GM10847 (cell line): ENCODE results near the gene STAP1.

Experiments
- POLR2A ChIP-seq: IDR thresholded peaks from 2 replicates; pipeline ENCODE4 v1.6.1; 2011; ENCODE audit not compliant: insufficient read length; ENCODE audit errors: extremely low read depth

STAP1 gene

DNA sequence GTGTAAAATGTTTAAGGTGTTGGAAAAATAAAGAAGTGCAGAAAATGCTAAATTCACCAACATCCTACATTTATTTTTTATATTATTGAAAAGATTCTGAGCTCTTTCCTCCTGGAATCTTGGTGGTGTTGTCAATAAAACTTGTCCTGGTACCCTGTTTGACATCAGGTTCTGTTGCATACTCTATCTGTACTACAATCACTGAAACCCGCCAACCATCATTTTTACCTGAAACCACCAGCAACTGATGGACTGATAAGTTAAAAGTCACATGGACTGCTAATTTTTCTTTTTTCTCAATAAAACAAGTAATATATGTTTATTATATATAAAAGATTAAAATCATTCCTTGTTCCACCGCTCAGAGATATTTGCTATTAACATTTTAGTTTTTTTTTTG, 23.4 kb downstream of the STAP1 start:
- no peak for TF ChIP-seq POLR2A

DNA sequence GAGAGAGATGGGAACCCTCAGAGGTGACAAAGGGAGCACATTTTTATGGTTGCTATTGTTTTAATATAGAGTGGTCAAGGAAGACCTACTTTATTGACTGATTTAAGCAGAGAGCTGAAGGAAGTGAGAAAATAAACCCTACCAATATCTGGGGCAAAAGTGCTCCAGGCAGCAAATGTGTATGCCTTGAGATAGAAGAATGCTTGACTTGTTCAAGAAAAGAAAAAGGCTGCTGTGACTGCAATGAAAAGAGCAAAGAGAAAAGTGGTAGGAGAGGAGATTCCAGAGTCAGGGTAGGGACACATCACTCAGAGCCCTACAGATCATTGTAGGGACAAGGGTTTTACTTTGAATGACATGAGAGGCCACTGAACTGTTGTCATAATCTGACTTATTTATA, 26.0 kb downstream of the STAP1 start:
- no peak for TF ChIP-seq POLR2A

DNA sequence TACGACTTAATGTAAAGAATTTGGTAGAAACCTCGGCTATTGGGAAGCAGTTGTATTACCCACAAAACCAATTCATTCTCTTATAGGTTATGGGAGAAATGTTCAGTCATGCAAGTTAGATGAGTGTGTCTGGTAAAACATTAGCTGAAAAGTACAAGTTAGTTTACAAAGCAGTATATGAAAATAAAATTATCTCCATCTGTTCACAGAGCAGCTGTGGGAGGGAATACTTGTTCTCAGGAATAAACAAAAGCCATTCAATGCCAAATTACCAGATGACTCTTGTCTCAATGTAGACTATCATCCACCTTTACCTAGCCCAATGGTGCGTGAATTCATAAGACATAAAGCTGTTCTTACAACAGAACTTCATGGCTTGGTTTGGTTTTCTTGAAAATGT, 28.6 kb downstream of the STAP1 start:
- no peak for TF ChIP-seq POLR2A

GRCh38 chr4:67593741-67594175, 35.2 kb downstream of the STAP1 start:
- no peak for TF ChIP-seq POLR2A

DNA sequence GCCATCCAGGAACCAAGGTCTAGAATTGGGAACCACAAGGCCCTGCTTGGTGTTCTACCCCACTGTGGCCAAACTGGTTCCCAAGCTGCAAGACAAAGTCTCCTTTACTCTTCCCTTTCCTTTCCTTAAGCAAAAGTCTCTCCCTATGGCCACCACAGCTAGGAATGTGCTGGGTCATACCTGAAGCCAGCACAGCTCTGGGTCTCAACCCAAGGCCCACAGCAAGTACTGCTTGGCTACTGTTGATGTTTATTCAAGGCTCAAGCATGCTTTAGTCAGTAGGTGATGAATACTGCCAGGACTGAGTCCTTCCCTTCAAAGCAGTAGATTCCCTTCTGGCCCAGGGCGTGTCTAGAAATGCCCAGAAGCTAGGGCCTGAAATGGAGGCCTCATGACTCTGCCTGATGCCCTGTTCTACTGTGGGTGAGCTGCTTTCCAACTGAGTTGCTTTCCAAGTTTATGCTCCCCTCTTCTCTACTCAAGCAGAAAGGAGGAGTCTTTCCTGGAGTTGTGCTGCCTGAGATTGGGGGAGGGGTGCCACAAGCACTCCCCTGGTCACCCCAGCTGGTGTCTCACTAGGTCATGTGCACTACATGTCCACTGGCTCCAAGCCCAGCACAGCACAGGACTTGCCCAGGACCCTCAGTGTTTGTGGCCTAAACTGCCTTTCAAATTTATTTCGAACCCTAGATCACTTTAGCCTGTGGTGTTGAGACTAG, 44.9 kb downstream of the STAP1 start:
- TF ChIP-seq POLR2A, result no peak

DNA sequence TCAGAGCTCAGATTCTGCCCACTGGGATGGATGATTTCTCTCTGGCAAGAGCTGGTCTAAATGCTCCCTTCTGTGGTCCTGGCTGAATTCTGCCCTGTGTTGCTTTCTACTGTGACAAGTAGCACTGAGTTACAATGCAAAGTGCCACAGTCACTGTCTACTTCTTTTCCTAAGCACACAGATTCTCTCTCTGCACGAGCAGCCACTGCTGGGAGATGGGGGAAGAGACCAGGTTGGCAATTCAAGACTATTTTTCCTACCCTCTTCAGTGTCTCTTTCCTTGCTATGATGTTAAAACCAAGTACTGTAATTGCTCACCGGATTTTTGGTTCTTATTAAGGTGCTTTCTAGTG, 45.5 kb downstream of the STAP1 start:
- TF ChIP-seq POLR2A, result no peak

- no peak for TF ChIP-seq POLR2A
Measured at GRCh38 chr4:67604749-67605148, 46.2 kb downstream of the STAP1 start.

DNA sequence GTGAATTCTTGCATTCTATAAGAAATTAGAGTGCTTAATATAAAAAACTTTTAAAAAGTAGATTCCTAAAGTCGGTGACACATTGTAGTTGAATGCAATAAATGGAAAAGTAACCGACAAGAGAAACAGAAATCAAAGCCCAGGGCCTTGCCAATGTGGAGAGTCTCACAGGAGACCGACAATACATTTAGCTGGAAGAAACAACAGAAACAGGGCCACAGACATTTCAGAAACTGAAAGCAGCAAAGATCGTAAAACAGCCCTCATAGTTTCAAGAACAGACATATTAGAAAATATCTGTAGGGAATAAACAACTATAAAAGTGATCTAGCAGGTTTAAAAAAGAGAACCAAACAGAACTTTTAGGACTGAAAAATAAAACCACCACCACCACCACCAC, 49.5 kb downstream of the STAP1 start:
- no peak for TF ChIP-seq POLR2A

DNA sequence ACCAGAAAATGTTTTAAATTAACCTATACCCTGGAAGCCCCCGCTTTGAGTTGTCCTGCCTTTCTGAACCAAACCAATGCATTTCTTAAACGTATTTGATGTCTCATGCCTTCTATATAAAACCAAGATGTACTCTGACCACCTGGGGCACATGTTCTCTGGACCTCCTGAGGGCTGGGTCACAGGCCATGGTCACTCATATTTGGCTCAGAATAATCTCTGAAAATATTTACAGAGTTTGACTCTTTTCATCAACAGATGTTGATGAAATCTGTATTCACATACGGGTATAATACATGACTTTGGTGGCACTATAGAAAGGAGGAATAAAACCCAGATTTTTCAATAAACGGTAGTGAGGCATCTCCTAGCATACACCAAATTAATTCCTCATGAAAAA, 55.7 kb downstream of the STAP1 start:
- TF ChIP-seq POLR2A, result no peak

DNA sequence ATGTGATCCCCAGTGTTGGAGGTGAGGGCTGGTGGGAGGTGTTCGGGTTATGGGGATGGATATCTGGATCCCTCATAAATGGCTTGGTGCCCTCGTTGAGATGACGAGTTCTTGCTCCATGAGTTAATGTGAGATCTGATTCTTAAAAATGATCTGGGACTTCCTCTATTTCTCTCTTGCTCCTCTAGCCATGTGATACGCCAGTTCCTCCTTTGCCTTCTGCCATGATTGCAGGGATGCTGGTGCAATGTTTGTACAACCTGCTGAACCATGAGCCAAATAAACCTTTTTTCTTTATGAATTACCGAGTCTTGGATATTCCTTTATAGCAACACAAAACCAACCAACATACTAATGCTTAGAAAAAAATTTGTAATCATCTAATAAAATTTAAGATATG, 56.6 kb downstream of the STAP1 start:
- TF ChIP-seq POLR2A, result no peak

DNA sequence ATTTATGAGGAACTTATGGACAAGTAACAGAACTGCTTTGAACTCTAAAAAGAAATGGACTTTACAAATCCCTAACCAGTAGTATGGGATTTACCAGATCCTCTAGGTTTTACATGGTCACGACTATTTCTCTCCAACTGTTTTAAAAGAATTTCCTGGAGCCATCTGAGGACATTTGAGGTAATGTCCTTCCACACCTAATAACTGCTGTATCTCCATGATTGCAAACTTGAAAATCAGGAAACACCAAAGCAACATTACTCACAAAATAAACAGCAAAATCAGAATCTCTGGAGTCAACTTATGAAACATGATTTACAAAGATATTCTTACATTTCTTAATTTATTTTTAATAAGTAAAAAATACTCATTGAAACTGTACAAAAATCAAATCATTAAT, 58.0 kb downstream of the STAP1 start:
- TF ChIP-seq POLR2A, result no peak

- no peak for TF ChIP-seq POLR2A
Measured at GRCh38 chr4:67624939-67625338, 66.4 kb downstream of the STAP1 start.

DNA sequence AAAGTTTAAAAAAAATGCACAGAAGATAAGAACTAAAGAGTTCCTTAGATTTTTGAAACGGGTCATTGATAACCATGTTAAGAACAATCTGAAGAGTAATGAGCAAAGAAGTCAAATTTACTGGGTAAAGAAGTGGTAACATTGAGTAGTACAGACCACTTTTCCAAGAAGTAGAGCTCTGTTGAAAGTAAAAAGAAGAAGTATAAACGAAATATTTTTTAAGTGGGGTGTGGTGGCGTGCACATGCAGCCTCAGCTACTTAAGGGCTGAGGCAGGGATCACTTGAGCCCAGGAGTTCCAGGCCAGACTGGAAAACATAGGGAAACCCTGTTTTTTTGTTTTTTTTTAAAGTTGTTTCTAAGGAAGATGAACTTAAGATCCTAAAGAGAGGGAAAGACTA, 74.0 kb downstream of the STAP1 start:
- no peak for TF ChIP-seq POLR2A

GRCh38 chr4:67634741-67635140, 76.2 kb downstream of the STAP1 start:
- no peak for TF ChIP-seq POLR2A

DNA sequence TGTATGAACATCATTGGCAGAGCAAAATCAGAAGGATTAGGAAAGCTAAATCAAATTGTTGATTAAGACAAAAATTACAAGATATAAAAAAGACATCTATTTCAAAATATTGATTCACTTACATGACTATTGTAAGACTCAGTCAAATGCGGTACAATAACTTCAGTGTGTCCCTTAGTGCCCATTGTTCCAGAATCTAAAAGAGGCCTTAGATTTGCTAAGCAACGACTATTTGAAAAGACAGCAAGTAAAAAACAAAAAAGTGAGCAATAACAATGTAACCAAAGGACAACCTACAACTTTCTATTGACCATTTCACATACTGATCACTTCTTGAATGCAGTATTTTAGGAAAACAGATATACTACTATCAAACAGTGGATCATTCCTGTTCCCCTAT, 76.8 kb downstream of the STAP1 start:
- no peak for TF ChIP-seq POLR2A

GRCh38 chr4:67638136-67638535, 79.6 kb downstream of the STAP1 start:
- no peak for TF ChIP-seq POLR2A

DNA sequence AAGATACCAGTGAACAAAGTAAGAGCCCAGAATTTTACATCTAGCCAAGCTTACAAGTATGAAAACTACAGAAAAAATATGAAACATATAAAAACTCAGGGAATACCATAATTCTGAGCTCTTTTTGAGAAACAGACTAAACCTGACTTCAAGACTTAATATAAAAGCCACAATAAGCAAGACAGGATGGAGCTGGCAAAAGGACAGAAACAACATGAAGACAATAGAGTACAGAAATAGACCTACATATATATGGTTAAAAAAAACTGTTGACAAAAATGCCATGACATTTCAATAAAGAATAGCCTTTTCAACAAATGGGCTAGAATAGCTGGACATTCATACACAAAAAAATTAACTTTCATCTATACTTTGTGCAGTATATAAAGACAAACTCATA, 93.0 kb downstream of the STAP1 start:
- no peak for TF ChIP-seq POLR2A
